ENCODE data around the gene AGFG2.

DNA sequence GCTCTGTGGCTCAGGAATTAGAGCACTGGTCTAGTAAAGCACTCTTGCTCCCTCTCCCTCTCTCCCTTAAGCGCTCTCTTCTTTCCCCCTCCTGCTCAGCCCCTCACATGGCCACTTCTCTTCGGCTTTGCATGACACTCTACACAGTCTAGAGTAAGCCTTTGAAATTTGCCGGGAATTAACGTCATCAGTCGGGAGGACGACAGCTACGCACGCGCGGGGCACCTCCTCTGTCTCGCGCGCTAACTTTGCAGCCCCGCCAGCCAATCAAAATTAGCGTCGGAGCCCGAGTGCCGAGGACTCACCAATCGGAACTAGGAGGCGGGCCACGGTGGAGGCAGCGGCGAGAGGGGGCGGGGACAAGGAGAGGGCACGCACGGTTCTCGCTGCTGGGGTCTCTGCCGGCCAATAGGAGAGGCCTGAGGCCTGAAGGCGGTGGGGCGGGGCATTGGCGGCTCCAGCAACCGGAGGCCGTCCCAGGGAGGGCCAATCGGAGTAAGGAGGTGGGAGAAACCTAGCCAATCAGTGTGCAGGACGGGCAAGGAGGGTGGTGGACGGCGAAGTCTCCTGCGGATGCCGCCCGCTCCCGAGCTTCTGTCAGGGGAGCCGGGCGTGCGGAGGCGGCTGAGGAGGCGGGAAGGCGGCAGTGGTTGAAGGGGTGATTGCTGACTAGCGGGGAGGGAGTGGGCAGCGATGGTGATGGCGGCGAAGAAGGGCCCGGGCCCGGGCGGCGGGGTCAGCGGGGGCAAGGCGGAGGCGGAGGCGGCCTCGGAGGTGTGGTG lies at the start of gene AGFG2:
- TF ChIP-seq, protein P1, sequence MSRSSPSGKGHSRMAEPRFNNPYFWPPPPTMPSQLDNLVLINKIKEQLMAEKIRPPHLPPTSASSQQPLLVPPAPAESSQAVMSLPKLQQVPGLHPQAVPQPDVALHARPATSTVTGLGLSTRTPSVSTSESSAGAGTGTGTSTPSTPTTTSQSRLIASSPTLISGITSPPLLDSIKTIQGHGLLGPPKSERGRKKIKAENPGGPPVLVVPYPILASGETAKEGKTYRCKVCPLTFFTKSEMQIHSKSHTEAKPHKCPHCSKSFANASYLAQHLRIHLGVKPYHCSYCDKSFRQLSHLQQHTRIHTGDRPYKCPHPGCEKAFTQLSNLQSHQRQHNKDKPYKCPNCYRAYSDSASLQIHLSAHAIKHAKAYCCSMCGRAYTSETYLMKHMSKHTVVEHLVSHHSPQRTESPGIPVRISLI (CRISPR knock-in tag; IDR thresholded peaks at IDR 0.05; ENCODE audit: borderline replicate concordance), result no peak; the same call in 1 of the 2 replicates
- TF ChIP-seq, protein P2, sequence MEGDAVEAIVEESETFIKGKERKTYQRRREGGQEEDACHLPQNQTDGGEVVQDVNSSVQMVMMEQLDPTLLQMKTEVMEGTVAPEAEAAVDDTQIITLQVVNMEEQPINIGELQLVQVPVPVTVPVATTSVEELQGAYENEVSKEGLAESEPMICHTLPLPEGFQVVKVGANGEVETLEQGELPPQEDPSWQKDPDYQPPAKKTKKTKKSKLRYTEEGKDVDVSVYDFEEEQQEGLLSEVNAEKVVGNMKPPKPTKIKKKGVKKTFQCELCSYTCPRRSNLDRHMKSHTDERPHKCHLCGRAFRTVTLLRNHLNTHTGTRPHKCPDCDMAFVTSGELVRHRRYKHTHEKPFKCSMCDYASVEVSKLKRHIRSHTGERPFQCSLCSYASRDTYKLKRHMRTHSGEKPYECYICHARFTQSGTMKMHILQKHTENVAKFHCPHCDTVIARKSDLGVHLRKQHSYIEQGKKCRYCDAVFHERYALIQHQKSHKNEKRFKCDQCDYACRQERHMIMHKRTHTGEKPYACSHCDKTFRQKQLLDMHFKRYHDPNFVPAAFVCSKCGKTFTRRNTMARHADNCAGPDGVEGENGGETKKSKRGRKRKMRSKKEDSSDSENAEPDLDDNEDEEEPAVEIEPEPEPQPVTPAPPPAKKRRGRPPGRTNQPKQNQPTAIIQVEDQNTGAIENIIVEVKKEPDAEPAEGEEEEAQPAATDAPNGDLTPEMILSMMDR (CRISPR knock-in tag; IDR thresholded peaks at IDR 0.05), result no peak
- TF ChIP-seq NCOA1 (CRISPR knock-in tag; IDR thresholded peaks at IDR 0.05), result no peak
- TF ChIP-seq, protein P3, sequence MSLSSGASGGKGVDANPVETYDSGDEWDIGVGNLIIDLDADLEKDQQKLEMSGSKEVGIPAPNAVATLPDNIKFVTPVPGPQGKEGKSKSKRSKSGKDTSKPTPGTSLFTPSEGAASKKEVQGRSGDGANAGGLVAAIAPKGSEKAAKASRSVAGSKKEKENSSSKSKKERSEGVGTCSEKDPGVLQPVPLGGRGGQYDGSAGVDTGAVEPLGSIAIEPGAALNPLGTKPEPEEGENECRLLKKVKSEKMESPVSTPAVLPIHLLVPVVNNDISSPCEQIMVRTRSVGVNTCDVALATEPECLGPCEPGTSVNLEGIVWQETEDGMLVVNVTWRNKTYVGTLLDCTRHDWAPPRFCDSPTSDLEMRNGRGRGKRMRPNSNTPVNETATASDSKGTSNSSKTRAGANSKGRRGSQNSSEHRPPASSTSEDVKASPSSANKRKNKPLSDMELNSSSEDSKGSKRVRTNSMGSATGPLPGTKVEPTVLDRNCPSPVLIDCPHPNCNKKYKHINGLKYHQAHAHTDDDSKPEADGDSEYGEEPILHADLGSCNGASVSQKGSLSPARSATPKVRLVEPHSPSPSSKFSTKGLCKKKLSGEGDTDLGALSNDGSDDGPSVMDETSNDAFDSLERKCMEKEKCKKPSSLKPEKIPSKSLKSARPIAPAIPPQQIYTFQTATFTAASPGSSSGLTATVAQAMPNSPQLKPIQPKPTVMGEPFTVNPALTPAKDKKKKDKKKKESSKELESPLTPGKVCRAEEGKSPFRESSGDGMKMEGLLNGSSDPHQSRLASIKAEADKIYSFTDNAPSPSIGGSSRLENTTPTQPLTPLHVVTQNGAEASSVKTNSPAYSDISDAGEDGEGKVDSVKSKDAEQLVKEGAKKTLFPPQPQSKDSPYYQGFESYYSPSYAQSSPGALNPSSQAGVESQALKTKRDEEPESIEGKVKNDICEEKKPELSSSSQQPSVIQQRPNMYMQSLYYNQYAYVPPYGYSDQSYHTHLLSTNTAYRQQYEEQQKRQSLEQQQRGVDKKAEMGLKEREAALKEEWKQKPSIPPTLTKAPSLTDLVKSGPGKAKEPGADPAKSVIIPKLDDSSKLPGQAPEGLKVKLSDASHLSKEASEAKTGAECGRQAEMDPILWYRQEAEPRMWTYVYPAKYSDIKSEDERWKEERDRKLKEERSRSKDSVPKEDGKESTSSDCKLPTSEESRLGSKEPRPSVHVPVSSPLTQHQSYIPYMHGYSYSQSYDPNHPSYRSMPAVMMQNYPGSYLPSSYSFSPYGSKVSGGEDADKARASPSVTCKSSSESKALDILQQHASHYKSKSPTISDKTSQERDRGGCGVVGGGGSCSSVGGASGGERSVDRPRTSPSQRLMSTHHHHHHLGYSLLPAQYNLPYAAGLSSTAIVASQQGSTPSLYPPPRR (CRISPR knock-in tag; IDR thresholded peaks at IDR 0.05; ENCODE audit: borderline replicate concordance), result no peak
- TF ChIP-seq RBFOX2 (IDR thresholded peaks at IDR 0.05; ENCODE audit: low read depth, low read length), result peak; percentile 100
- TF ChIP-seq BHLHE40 (IDR thresholded peaks at IDR 0.05; ENCODE audit: low read length), result peak; percentile 76
- 0 out of 2 replicates have a peak, but pooled peaks have one; percentile 30 for TF ChIP-seq SAFB2 (CRISPR knock-in tag; IDR thresholded peaks at IDR 0.05; ENCODE audit: borderline replicate concordance, low read depth)
- no peak for TF ChIP-seq NR2F2 (IDR thresholded peaks at IDR 0.05; ENCODE audit: borderline replicate concordance, low read depth)
- TF ChIP-seq, protein P4, sequence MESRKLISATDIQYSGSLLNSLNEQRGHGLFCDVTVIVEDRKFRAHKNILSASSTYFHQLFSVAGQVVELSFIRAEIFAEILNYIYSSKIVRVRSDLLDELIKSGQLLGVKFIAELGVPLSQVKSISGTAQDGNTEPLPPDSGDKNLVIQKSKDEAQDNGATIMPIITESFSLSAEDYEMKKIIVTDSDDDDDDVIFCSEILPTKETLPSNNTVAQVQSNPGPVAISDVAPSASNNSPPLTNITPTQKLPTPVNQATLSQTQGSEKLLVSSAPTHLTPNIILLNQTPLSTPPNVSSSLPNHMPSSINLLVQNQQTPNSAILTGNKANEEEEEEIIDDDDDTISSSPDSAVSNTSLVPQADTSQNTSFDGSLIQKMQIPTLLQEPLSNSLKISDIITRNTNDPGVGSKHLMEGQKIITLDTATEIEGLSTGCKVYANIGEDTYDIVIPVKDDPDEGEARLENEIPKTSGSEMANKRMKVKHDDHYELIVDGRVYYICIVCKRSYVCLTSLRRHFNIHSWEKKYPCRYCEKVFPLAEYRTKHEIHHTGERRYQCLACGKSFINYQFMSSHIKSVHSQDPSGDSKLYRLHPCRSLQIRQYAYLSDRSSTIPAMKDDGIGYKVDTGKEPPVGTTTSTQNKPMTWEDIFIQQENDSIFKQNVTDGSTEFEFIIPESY (CRISPR knock-in tag; IDR thresholded peaks at IDR 0.05), result no peak
- peak; percentile 80 for TF ChIP-seq TAF15 (IDR thresholded peaks at IDR 0.05; ENCODE audit: low read depth, low read length, poor library complexity, severe bottlenecking)
- TF ChIP-seq SOX13 (IDR thresholded peaks at IDR 0.05), result 0 out of 2 replicates have a peak, but pooled peaks have one; percentile 26
- 0 out of 4 replicates have a peak, but pooled peaks of 1 of the 2 experiments have one; percentile 24 for TF ChIP-seq SOX13 (CRISPR knock-in tag; conservative IDR thresholded peaks at IDR 0.05 in 1 of 2, IDR thresholded peaks at IDR 0.05 in 1 of 2)
